Transverse colon (tissue), 4 donors: Measurements from ENCODE around the gene ADAMTS16.

Source experiments
- CTCF ChIP-seq, 5 experiments: fragments of 200-600 bp in 3 of 5; fragments of 450-650 bp in 2 of 5; sonication (generic) in 3 of 5; IDR thresholded peaks; 1 replicate in 2 of 5; 2 replicates in 3 of 5; pipeline ENCODE4 v1.5.1; 2016 to 2017; ENCODE audit warnings: antibody characterized with exemption in 5 of 5, inconsistent platforms in 3 of 5, mild to moderate bottlenecking in 2 of 5, moderate library complexity in 1 of 5
- POLR2A ChIP-seq: fragments of 450-650 bp; IDR thresholded peaks from one replicate; pipeline ENCODE4 v1.6.1; 2016; ENCODE audit warnings: antibody characterized with exemption, mild to moderate bottlenecking, moderate library complexity
- POLR2AphosphoS5 ChIP-seq, 3 donors: sonication (generic); formaldehyde crosslinking; IDR thresholded peaks; one replicate each; pipeline ENCODE4 v1.6.1; 2016; ENCODE audit warnings: antibody characterized with exemption in 3 of 3

GRCh38 chr5:5276430-5276829 lies 136.3 kb downstream of the ADAMTS16 start:
- TF ChIP-seq CTCF (IDR thresholded peaks at IDR 0.05), result no peak
- TF ChIP-seq POLR2A, result no peak
- no peak for TF ChIP-seq POLR2AphosphoS5 (IDR thresholded peaks at IDR 0.05)
